Esophagus muscularis mucosa (tissue), 4 donors: ENCODE measurements around the gene ZMYND10.

Source experiments
- CTCF ChIP-seq, 3 experiments: fragments of 200-600 bp in 2 of 3; fragments of 450-650 bp in 1 of 3; sonication (generic) in 2 of 3; IDR thresholded peaks; one replicate each; pipeline ENCODE4 v1.5.1; 2017 to 2019; ENCODE audit warnings: antibody characterized with exemption in 3 of 3, mild to moderate bottlenecking in 2 of 3, moderate library complexity in 1 of 3
- EP300 ChIP-seq: sonication (generic); formaldehyde crosslinking; IDR thresholded peaks from one replicate; pipeline ENCODE4 v1.6.1; 2017; ENCODE audit warnings: antibody characterized with exemption
- POLR2A ChIP-seq: fragments of 450-650 bp; IDR thresholded peaks from one replicate; pipeline ENCODE4 v1.6.1; 2017; ENCODE audit warnings: antibody characterized with exemption, moderate library complexity, mild to moderate bottlenecking, low read depth
- POLR2AphosphoS5 ChIP-seq, 2 donors: sonication (generic); formaldehyde crosslinking; IDR thresholded peaks; one replicate each; pipeline ENCODE4 v1.6.1; 2017; ENCODE audit warnings: antibody characterized with exemption in 2 of 2

- TF ChIP-seq CTCF (IDR thresholded peaks at IDR 0.05) (peak; percentile 50 to 54 (median 52)), POLR2A (no peak), POLR2AphosphoS5 (IDR thresholded peaks at IDR 0.05) (no peak), EP300 (no peak)
Observed at GRCh38 chr3:50347187-50347813, 1.8 kb upstream of the ZMYND10 start.
